DMS 273 (cell line): ENCODE data around the gene HTR2A.
"Not testable (repeated sequence)": the region's sequence is repeated elsewhere in the genome, so short reads cannot be mapped to it uniquely, and the experiment has no call there.

ENCODE experiments used
- DNase-seq: peaks from one replicate; lab custom pipeline; 2025; ENCODE audit not compliant: unreplicated experiment; lab: John Stamatoyannopoulos, UW

Gene HTR2A

GRCh38 chr13:46812301-46812797, 84.5 kb downstream of the HTR2A start:
- DNase-seq = no peak

DNA sequence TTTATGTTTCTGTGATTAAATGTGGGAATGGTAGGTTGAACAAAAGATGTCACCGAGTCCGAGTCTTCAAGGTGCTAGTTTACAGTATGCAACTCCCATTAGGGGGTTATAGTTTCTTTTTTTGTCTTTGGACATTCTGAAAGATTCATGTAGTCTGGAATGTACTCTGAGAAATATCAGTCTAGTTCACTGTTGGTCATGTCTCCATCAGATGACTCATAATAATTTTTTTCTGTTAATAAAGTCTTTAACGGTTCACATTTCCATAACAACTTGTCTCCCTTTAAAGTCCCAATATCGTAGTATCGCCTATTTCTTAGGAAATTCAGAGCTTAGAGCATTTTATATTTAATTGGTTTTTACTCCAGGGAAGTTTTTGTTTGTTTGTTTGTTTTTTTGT, 86.4 kb downstream of the HTR2A start:
- DNase-seq = no peak

GRCh38 chr13:46804921-46805320, 91.9 kb downstream of the HTR2A start:
- not testable (repeated sequence) for DNase-seq

DNA sequence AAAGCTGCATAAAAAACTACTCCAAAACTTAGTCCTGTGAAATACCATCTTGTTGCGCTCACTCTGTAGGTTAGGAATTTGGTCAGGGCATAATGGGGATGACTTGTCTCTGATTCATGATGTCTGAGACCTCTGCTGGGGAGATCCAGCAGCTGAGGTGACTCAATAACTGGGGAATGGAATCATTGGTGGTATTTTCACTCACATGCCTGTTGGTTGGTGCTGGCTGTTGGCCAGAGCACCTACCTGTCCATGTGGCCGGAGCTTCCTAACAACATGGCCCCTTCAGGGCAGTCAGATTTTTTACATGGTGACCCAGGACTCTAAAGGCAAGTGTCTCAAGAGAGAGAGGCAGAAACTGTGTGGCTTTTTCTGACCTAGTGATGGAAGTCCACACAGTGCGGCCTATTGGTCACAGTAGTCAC, 92.5 kb downstream of the HTR2A start:
- no peak for DNase-seq

DNA sequence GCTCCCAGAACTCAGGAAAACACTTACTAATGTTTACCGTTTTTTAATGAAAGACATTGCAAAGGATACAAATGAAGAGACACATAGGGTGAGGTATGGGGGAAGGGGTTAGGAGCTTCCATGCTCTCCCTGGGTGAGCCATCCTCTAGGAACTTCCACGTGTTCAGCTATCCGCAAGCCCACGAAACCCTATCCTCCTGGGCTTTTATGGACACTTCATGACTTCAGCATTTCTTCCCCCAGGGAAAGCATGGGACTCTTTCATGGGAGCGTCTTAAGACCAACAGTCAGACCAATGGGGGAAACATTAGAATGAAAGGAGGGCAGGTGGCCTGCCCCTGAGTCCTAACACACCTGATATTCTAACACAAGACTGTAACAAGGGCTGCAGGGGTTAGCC, 93.3 kb downstream of the HTR2A start:
- DNase-seq = no peak

DNA sequence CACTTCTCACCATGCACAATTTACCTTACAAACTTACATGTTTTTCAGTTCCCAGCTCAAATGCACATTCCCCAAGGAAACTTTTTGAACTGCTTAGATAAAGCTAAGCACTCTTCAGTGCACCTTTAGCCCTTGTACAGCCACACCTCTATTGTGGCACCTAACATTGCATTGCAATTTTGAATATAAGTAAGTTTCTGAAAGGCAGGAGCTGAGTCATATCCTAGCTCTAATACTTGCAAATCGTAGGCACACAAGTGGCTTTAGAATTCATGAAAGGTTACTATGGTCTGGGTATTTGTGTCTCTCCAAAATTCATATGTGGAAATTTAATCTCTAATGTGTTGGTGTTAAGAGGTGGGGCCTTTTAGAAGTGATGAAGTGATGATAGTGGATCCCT, 95.0 kb downstream of the HTR2A start:
- DNase-seq = no peak

- no peak for DNase-seq
Observed at GRCh38 chr13:46799139-46799538, 97.7 kb downstream of the HTR2A start.

DNA sequence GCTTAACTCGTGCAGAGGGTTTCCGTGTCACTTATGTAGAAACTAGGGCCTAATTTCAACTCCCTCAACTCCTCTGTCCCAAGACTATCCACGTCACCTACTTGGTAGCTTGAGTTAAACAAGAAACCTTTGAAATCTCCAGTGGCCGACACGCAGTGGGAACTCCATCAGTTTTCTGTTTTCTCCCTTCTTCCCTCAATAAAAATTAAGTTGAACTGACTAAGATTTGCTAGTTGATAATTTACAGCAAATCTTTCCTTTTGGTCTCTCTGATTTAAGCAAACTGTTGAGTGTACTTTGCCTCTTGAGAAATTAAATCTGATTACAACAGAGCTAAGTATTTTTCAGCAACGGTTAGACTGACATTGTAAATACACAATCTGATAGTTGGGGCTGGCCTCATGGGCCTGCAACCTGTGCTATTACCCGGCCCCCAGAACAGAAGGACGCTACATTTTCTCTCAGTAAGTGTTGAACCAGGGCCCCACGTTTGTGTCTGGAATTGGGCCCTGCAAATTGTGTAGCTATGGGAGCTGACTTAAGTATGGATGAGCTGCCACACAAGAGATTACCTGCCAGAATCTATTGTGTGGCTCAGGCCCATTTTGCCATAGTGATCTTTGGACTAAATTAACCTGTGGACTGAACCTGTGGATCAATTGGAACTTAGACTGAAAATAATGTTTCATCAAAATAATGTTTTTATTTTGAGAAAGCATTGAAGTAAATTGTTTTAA, 99.2 kb downstream of the HTR2A start:
- peak; percentile 6 for DNase-seq

GRCh38 chr13:46796515-46797474, 100.1 kb downstream of the HTR2A start, which contains the start of gene ESD:
ESD (minus strand) TSS chr13:46797161; CDS start chr13:46791413, 5,748 bp downstream.
- DNase-seq = peak; percentile 93

DNA sequence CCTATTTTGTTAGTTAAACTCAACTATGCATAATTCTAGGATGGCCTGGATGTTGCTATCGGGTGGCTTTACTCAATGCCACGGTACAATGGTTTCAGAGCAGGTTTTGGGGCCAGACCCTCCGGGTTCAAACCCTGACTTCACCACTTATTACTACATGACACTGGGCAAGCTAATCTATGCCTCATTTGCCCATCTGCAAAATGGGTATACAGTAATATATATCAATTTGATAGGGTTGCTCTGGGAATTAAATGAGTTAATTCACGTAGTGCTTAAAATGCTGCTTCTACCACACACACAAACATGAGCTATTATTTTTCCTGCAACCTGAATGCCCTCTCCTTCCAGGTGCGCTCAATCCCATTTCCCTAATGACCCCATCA, 100.7 kb downstream of the HTR2A start:
- no peak for DNase-seq

GRCh38 chr13:46795321-46795720, 101.5 kb downstream of the HTR2A start:
- no peak for DNase-seq

GRCh38 chr13:46783504-46783903, 113.3 kb downstream of the HTR2A start:
- DNase-seq = no peak

DNA sequence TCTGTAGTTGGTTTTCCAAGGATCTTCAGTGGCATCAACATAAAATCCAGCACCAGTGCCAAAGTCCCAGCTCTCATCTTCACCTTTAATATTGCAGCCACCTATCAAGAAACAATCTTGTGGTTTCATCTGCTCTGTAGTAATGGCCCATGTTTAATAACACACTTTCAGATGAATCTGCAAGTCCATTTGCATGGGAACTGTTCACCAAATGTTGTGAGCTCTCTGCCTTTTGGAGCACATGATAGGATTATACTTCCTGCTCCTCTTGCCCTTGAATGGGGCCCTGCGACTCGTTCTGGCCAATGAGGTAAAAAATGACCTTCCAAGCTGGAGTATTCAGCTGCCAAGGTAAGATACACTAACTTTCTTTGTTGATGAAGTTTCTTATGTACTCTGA, 114.2 kb downstream of the HTR2A start:
- no peak for DNase-seq

DNA sequence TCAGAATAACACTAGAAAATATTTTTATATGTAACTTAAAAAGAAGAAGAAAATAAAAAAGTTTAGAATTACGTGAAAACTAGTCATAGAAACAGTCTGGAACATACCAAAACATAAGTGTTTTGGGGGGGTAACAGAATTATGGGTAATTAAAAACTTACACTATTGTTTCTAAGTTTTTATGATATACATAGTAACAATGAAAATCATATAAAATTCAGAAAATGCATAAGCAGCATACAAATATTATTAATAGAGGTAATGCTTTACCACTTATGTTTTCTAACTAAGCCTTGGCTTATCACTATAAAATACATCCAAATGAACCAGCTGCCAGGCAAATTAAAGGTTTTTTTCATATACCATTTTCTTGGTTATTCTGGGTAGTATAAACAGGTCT, 114.8 kb downstream of the HTR2A start:
- no peak for DNase-seq
